Tibial artery (tissue), 4 donors: ENCODE measurements around the gene RAB27B.
"Not testable (repeated sequence)": the region's sequence is repeated elsewhere in the genome, so short reads cannot be mapped to it uniquely, and the experiment has no call there.

Experiments used
- DNase-seq, 2 donors: peaks; one replicate each; pipeline ENCODE4 v3.0.0-alpha.2; 2019
- H3K27ac ChIP-seq, 2 donors: fragments of 200-600 bp; sonication (generic) in 1 of 2; 1 replicate in 1 of 2; 2 replicates in 1 of 2; pipeline ENCODE4 v1.5.1; 2018 to 2019; ENCODE audit warnings: mild to moderate bottlenecking in 1 of 2
- H3K27me3 ChIP-seq, 2 donors: fragments of 200-600 bp; sonication (generic) in 1 of 2; one replicate each; pipeline versions ENCODE4 v1.5.1 to v1.6.0; 2016 to 2019
- H3K36me3 ChIP-seq, 3 donors: fragments of 200-600 bp; sonication (generic) in 2 of 3; one replicate each; pipeline ENCODE4 v1.5.1; 2016 to 2019; ENCODE audit warnings: mild to moderate bottlenecking in 2 of 3
- H3K4me1 ChIP-seq, 4 donors: fragments of 200-600 bp; sonication (generic) in 2 of 4; 1 replicate in 3 of 4; 2 replicates in 1 of 4; pipeline ENCODE4 v1.5.1; 2016 to 2019
- H3K4me3 ChIP-seq, 2 donors: fragments of 200-600 bp; sonication (generic) in 1 of 2; 1 replicate in 1 of 2; 2 replicates in 1 of 2; pipeline ENCODE4 v1.5.1; 2018 to 2019; ENCODE audit warnings: mild to moderate bottlenecking in 2 of 2
- H3K9me3 ChIP-seq, 3 donors: fragments of 200-600 bp; sonication (generic) in 1 of 3; one replicate each; pipeline ENCODE4 v1.5.1; 2016 to 2019
- intact Hi-C: fragments of 100-400 bp; cut with DNase I; formaldehyde crosslinking; loops from one replicate; pipeline ENCODE4 v1.15.0; 2023; ENCODE audit warnings: low total_unique reads
- TF ChIP-seq, protein P1 (sequence below), 2 experiments: fragments of 200-600 bp in 1 of 2; fragments of 450-650 bp in 1 of 2; IDR thresholded peaks; one replicate each; pipeline ENCODE4 v1.5.1; 2017 to 2019; ENCODE audit warnings: antibody characterized with exemption in 2 of 2, mild to moderate bottlenecking in 1 of 2, moderate library complexity in 1 of 2

Gene RAB27B

GRCh38 chr18:54848121-54848520 is 19.8 kb downstream of the RAB27B start:
- intact Hi-C loops, result no loop called here
- no peak overlapping the region for H3K27ac ChIP-seq
- DNase-seq, result no peak
- TF ChIP-seq, protein P1, sequence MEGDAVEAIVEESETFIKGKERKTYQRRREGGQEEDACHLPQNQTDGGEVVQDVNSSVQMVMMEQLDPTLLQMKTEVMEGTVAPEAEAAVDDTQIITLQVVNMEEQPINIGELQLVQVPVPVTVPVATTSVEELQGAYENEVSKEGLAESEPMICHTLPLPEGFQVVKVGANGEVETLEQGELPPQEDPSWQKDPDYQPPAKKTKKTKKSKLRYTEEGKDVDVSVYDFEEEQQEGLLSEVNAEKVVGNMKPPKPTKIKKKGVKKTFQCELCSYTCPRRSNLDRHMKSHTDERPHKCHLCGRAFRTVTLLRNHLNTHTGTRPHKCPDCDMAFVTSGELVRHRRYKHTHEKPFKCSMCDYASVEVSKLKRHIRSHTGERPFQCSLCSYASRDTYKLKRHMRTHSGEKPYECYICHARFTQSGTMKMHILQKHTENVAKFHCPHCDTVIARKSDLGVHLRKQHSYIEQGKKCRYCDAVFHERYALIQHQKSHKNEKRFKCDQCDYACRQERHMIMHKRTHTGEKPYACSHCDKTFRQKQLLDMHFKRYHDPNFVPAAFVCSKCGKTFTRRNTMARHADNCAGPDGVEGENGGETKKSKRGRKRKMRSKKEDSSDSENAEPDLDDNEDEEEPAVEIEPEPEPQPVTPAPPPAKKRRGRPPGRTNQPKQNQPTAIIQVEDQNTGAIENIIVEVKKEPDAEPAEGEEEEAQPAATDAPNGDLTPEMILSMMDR (IDR thresholded peaks at IDR 0.05), result no peak
- no peaks in the 10 kb centered on the region for H3K27me3 ChIP-seq
- no peak overlapping the region for H3K4me3 ChIP-seq
- no peaks in the 10 kb centered on the region for H3K36me3 ChIP-seq
- H3K4me1 ChIP-seq, result no peaks in the 10 kb centered on the region
- no peaks in the 10 kb centered on the region for H3K9me3 ChIP-seq

GRCh38 chr18:54849683-54850082 is 21.4 kb downstream of the RAB27B start:
- no peaks in the 10 kb centered on the region for H3K36me3 ChIP-seq
- H3K4me3 ChIP-seq, result no peak overlapping the region
- no peak for DNase-seq
- TF ChIP-seq, protein P1 (IDR thresholded peaks at IDR 0.05), result no peak
- H3K9me3 ChIP-seq, result no peaks in the 10 kb centered on the region
- no peak overlapping the region for H3K27ac ChIP-seq
- intact Hi-C loops, result no loop called here
- no peaks in the 10 kb centered on the region for H3K27me3 ChIP-seq
- H3K4me1 ChIP-seq, result no peaks in the 10 kb centered on the region

DNA sequence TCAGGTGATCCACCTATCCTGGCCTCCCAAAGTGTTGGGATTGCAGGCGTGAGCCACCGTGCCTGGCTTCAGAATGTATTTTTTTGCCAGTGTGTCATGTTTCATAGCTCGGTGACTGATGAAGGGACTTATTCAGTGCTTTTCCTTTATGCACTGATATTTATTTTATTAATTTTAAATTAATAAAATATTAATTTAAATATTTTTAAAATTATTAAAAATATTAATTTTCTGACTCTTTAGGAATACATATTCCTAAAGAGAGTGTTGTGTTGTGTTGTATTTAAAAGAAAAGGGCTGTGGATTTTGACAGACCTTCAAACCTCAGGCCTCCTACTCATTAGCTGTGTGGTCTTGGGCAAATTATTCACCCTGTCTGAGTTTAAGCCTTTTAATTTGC is 22.3 kb downstream of the RAB27B start:
- Histone ChIP-seq H3K4me3 (no peak overlapping the region), H3K4me1 (no peaks in the 10 kb centered on the region), H3K36me3 (no peaks in the 10 kb centered on the region), H3K27ac (no peak overlapping the region), H3K27me3 (no peaks in the 10 kb centered on the region), H3K9me3 (no peaks in the 10 kb centered on the region)
- intact Hi-C loops, result no loop called here
- TF ChIP-seq, protein P1 (IDR thresholded peaks at IDR 0.05), result no peak
- DNase-seq, result no peak

DNA sequence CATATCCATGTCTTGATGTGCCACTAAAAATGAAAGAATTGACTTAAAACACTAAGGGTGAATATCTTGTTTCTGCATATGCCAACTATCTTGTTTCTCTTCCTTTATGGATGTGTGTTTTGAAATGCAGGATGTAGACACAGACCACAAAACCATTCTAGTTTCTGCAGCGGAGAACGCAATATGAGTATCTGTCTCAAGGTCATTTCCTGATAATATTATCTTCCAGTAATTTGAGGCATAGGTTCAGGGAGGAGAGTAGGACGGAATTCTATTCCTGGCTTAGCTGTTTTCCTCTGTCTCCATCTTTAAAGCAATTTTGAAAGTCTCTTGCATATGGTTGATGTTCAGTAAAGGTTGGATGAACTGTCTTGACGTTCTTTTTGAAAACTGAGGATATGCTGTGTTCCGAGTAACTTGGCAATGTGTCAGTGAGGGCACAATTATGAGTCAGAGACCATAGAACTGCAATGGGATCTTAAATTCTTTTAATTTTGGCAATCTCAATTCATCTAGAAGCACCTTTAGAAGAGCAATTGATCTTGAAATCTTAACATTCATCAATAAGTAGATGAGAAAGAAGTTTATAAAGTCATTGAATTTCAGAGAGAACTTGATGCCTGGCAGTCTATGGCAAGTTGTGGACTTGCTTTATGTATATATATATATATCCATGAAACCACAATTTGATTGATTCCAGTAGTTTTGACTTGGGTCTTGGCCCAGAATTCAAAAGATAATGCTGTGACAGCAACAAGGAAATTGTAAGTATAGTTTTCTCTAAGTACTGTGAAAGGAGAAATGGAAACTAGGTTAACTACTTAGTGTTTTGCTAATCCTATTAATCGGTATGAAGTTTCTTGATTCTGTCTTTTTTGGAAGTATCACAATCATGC is 24.8 kb downstream of the RAB27B start:
- TF ChIP-seq, protein P1 (IDR thresholded peaks at IDR 0.05), result no peak
- intact Hi-C loops, result no loop called here
- Histone ChIP-seq H3K4me3 (no peak overlapping the region), H3K4me1 (no peaks in the 10 kb centered on the region), H3K9me3 (no peaks in the 10 kb centered on the region), H3K36me3 (no peaks in the 10 kb centered on the region), H3K27ac (no peak overlapping the region), H3K27me3 (no peaks in the 10 kb centered on the region)
- DNase-seq, result no peak

GRCh38 chr18:54855050-54855449 is 26.8 kb downstream of the RAB27B start:
- intact Hi-C loops, H3K4me1 ChIP-seq, DNase-seq, H3K27ac ChIP-seq, H3K36me3 ChIP-seq, H3K4me3 ChIP-seq, H3K9me3 ChIP-seq, H3K27me3 ChIP-seq: not testable (repeated sequence)

DNA sequence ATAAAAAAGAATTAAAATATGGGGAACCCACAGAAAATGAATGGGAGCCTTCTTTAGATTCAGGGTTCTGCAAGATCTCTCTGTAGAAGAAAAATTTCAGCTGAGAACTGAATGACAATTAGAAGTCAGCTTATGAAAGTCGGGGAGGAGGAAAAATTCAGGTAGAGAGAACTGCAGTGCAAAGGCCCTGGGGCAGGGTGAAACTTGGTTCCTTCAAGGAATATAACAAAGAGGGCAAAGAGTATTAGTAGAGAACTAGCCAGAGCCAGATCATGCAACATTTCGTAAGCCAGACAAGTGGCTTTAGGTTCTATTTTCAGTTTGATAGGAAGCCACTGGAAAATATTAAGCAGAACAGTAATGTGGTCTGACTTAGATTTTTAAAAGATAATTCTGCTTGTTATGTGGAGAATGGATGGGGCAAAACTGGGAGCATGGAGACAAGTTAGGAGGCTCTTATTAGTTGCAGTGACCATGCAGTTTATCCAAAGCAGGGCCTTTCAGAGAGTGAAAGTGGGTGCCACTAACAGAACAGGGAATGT is 27.9 kb downstream of the RAB27B start:
- TF ChIP-seq, protein P1 (IDR thresholded peaks at IDR 0.05), result no peak
- H3K27ac ChIP-seq, result no peak overlapping the region
- H3K27me3 ChIP-seq, result no peaks in the 10 kb centered on the region
- H3K4me3 ChIP-seq, result no peak overlapping the region
- H3K9me3 ChIP-seq, result no peaks in the 10 kb centered on the region
- intact Hi-C loops, result no loop called here
- H3K36me3 ChIP-seq, result no peaks in the 10 kb centered on the region
- DNase-seq, result no peak
- no peaks in the 10 kb centered on the region for H3K4me1 ChIP-seq
